IMR-90 (cell line): ENCODE data around the gene CDS2. TPM values are rescaled to one million over a fixed set of nuclear protein-coding genes. Genes with fewer than 3 reads are reported as not detected.

ENCODE experiments used
- ATAC-seq: fragments of 200-7000 bp; cut with Tn5 transposase; 2 replicates; pipeline ENCODE4 v1.9.1; 2020; ENCODE audit warnings: low read depth, mild to moderate bottlenecking, moderate library complexity
- BruUV-seq: library from RNA; stranded (reverse); fragments of 400-500 nt; replicated peaks from 2 replicates; lab custom pipeline; 2021; lab: Mats Ljungman, UMichigan
- CTCF ChIA-PET: fragments of 300-600 bp; formaldehyde crosslinking; extraction: SDS; loops from one replicate; lab custom pipeline; 2021; ENCODE audit warnings: antibody characterized with exemption; lab: Yijun Ruan, JAX
- POLR2A ChIA-PET: fragments of 300-600 bp; sonication (Branson Sonifier 250); formaldehyde crosslinking; loops from one replicate; lab custom pipeline; 2022; ENCODE audit warnings: antibody characterized with exemption; ENCODE audit not compliant: unreplicated experiment; lab: Charles Lee
- DNase-seq: peaks from one replicate; pipeline ENCODE4 v3.0.0; 2013
- H2AFZ ChIP-seq: replicated peaks from 2 replicates; pipeline ENCODE3; 2013; ENCODE audit warnings: low read length, mild to moderate bottlenecking; ENCODE audit not compliant: poor library complexity
- H2AK5ac ChIP-seq: 2 replicates; pipeline ENCODE4 v1.6.1; 2013; ENCODE audit warnings: low read depth, low read length, inconsistent platforms
- H2AK9ac ChIP-seq: replicated peaks from 2 replicates; pipeline ENCODE3; 2013; ENCODE audit warnings: mild to moderate bottlenecking, low read depth, low read length, moderate library complexity; ENCODE audit not compliant: poor library complexity
- H2BK120ac ChIP-seq: 2 replicates; pipeline ENCODE4 v1.6.1; 2013; ENCODE audit warnings: low read depth, low read length, inconsistent platforms
- H2BK15ac ChIP-seq: 3 replicates; pipeline ENCODE4 v1.6.1; 2013; ENCODE audit warnings: low read depth, low read length, inconsistent platforms
- H2BK20ac ChIP-seq: 2 replicates; pipeline ENCODE4 v1.6.1; 2013; ENCODE audit warnings: low read depth, mild to moderate bottlenecking, inconsistent platforms, low read length, moderate library complexity
- H2BK5ac ChIP-seq: 2 replicates; pipeline ENCODE4 v1.6.1; 2013; ENCODE audit warnings: mild to moderate bottlenecking, low read depth, low read length, inconsistent platforms; ENCODE audit not compliant: poor library complexity, severe bottlenecking
- H3K14ac ChIP-seq: replicated peaks from 2 replicates; pipeline ENCODE4 v1.6.1; 2013; ENCODE audit warnings: low read depth, low read length, inconsistent platforms
- H3K18ac ChIP-seq: 2 replicates; pipeline ENCODE4 v1.6.1; 2013; ENCODE audit warnings: low read depth, low read length, control low read depth
- H3K23ac ChIP-seq: 2 replicates; pipeline ENCODE4 v1.6.1; 2013; ENCODE audit warnings: low read depth, low read length, inconsistent platforms
- H3K27ac ChIP-seq: 2 replicates; pipeline ENCODE4 v1.5.1; 2013; ENCODE audit warnings: mild to moderate bottlenecking, control low read depth, low read length; ENCODE audit not compliant: insufficient read depth
- H3K27me3 ChIP-seq: 2 replicates; pipeline ENCODE4 v1.6.1; 2013; ENCODE audit warnings: low read length; ENCODE audit not compliant: control insufficient read depth, insufficient read depth
- H3K36me3 ChIP-seq: 2 replicates; pipeline ENCODE4 v1.6.1; 2013; ENCODE audit warnings: low read length, mixed read lengths; ENCODE audit not compliant: control insufficient read depth, insufficient read depth
- H3K4ac ChIP-seq: 2 replicates; pipeline ENCODE4 v1.6.1; 2013; ENCODE audit warnings: low read depth, low read length, inconsistent platforms
- H3K4me1 ChIP-seq: 2 replicates; pipeline ENCODE4 v1.6.1; 2013; ENCODE audit warnings: low read length, mixed read lengths; ENCODE audit not compliant: control insufficient read depth, insufficient read depth
- H3K4me2 ChIP-seq: 2 replicates; pipeline ENCODE4 v1.6.1; 2013; ENCODE audit warnings: low read depth, mild to moderate bottlenecking, control low read depth, low read length, moderate library complexity
- H3K4me3 ChIP-seq: 2 replicates; pipeline ENCODE4 v1.5.1; 2013; ENCODE audit warnings: low read depth, mild to moderate bottlenecking, control low read depth, low read length, moderate library complexity; ENCODE audit not compliant: insufficient read depth
- H3K56ac ChIP-seq: 2 replicates; pipeline ENCODE4 v1.6.1; 2013; ENCODE audit warnings: low read length, inconsistent platforms; ENCODE audit not compliant: insufficient read depth; ENCODE audit errors: extremely low read depth
- H3K79me1 ChIP-seq, 2 experiments: 2 replicates each; pipeline ENCODE4 v1.6.1; 2013; ENCODE audit warnings: low read length in 2 of 2, inconsistent platforms in 1 of 2, low read depth in 1 of 2
- H3K9ac ChIP-seq: 2 replicates; pipeline ENCODE4 v1.6.1; 2013; ENCODE audit warnings: low read depth, low read length, control low read depth
- H3K9me1 ChIP-seq: 2 replicates; pipeline ENCODE4 v1.6.1; 2013; ENCODE audit warnings: low read length, inconsistent platforms; ENCODE audit not compliant: insufficient read depth
- H3K9me3 ChIP-seq: 2 replicates; pipeline ENCODE4 v1.6.1; 2013; ENCODE audit warnings: low read length; ENCODE audit not compliant: control insufficient read depth, insufficient read depth
- H4K20me1 ChIP-seq: 2 replicates; pipeline ENCODE4 v1.6.1; 2013; ENCODE audit warnings: low read length, inconsistent platforms; ENCODE audit not compliant: insufficient read depth
- H4K5ac ChIP-seq: 2 replicates; pipeline ENCODE4 v1.6.1; 2013; ENCODE audit warnings: mild to moderate bottlenecking, low read depth, low read length, control low read depth
- H4K8ac ChIP-seq, 2 experiments: 2 replicates each; pipeline ENCODE4 v1.6.1; 2013; ENCODE audit warnings: low read depth in 2 of 2, low read length in 2 of 2, control low read depth in 1 of 2, inconsistent platforms in 1 of 2
- H4K91ac ChIP-seq: 2 replicates; pipeline ENCODE4 v1.6.1; 2013; ENCODE audit warnings: low read depth, low read length, inconsistent platforms; ENCODE audit not compliant: insufficient read depth
- BHLHE40 ChIP-seq: fragments of 150-350 bp; IDR thresholded peaks from 2 replicates; pipeline ENCODE4 v1.6.1; 2016; ENCODE audit warnings: mild to moderate bottlenecking, low read depth, low read length
- CEBPB ChIP-seq: IDR thresholded peaks from 2 replicates; pipeline ENCODE4 v1.6.1; 2012; ENCODE audit warnings: low read depth, low read length, improper control_type of control experiment
- CHD1 ChIP-seq: IDR thresholded peaks from 2 replicates; pipeline ENCODE4 v1.6.1; 2012; ENCODE audit warnings: low read depth, low read length, improper control_type of control experiment
- FOS ChIP-seq: fragments of 150-350 bp; IDR thresholded peaks from 2 replicates; pipeline ENCODE4 v1.6.1; 2016; ENCODE audit warnings: low read depth, low read length
- MAFK ChIP-seq: IDR thresholded peaks from 2 replicates; pipeline ENCODE4 v1.6.1; 2012; ENCODE audit warnings: low read depth, low read length, improper control_type of control experiment
- MAZ ChIP-seq: IDR thresholded peaks from 2 replicates; pipeline ENCODE4 v1.6.1; 2012; ENCODE audit warnings: low read depth, mild to moderate bottlenecking, low read length, improper control_type of control experiment, moderate library complexity, borderline replicate concordance
- MXI1 ChIP-seq: IDR thresholded peaks from 2 replicates; pipeline ENCODE4 v1.6.1; 2012; ENCODE audit warnings: low read depth, mild to moderate bottlenecking, low read length, moderate library complexity, borderline replicate concordance
- POLR2A ChIP-seq: IDR thresholded peaks from 2 replicates; pipeline ENCODE4 v1.6.1; 2012; ENCODE audit warnings: mild to moderate bottlenecking, low read depth, low read length
- RAD21 ChIP-seq: IDR thresholded peaks from 2 replicates; pipeline ENCODE4 v1.6.1; 2012; ENCODE audit warnings: low read length, improper control_type of control experiment
- RCOR1 ChIP-seq: IDR thresholded peaks from 2 replicates; pipeline ENCODE4 v1.6.1; 2012; ENCODE audit warnings: mild to moderate bottlenecking, low read length, improper control_type of control experiment; ENCODE audit not compliant: insufficient replicate concordance
- RFX5 ChIP-seq: IDR thresholded peaks from 2 replicates; pipeline ENCODE4 v1.8.0; 2012; ENCODE audit warnings: low read depth, mild to moderate bottlenecking, low read length, moderate library complexity
- SMC3 ChIP-seq: fragments of 150-350 bp; IDR thresholded peaks from 2 replicates; pipeline ENCODE4 v1.6.1; 2016; ENCODE audit warnings: low read depth, mild to moderate bottlenecking, antibody characterized with exemption, low read length, moderate library complexity
- WGBS, 2 experiments: methylation state at CpG; one replicate each; pipeline versions ENCODE4 v1.1.5 to v1.1.7; 2013; ENCODE audit warnings: missing lambda C conversion rate in 2 of 2; ENCODE audit not compliant: insufficient read length in 1 of 2; ENCODE audit errors: extremely low coverage in 2 of 2; 5-methylcytosine and 5-hydroxymethylcytosine counted together
- dilution Hi-C: fragments of 300-500 bp; cut with HindIII; formaldehyde crosslinking; loops from one replicate; pipeline ENCODE4 v1.14.3; 2018; ENCODE audit warnings: low sequenced_read_pairs; ENCODE audit not compliant: unreplicated experiment
- in situ Hi-C: fragments of 300-500 bp; cut with MboI; formaldehyde crosslinking; loops from 3 replicates; pipeline ENCODE4 v1.14.3; 2019; ENCODE audit warnings: low sequenced_read_pairs, inconsistent platforms, mixed read lengths
- intact Hi-C: fragments of 100-400 bp; cut with micrococcal nuclease; formaldehyde crosslinking; loops from 2 replicates; pipeline ENCODE4 v1.10.0; 2022
- polyA plus RNA-seq, 3 experiments: library from polyadenylated mRNA; depleted of rRNA; stranded (reverse); fragments of >200 nt; gene quantifications; 2 replicates each; pipeline ENCODE4 v1.2.3, GENCODE V29; 2012; ENCODE audit warnings: low replicate concordance in 1 of 3
- total RNA-seq: library from RNA; depleted of rRNA; stranded (reverse); fragments of >200 nt; gene quantifications from 2 replicates; pipeline ENCODE4 v1.2.3, GENCODE V29; 2012
- TF ChIP-seq, protein P1 (sequence below): fragments of 150-350 bp; IDR thresholded peaks from 2 replicates; pipeline ENCODE4 v1.6.1; 2017; ENCODE audit warnings: mild to moderate bottlenecking, antibody characterized with exemption, low read length, low read depth
- TF ChIP-seq, protein P2 (sequence below): conservative IDR thresholded peaks from 2 replicates; pipeline ENCODE4 v1.5.1; 2012; ENCODE audit warnings: mild to moderate bottlenecking, low read depth, low read length, improper control_type of control experiment
- TF ChIP-seq, protein P3 (sequence below): fragments of 150-350 bp; IDR thresholded peaks from 2 replicates; pipeline ENCODE4 v1.6.1; 2016; ENCODE audit warnings: low read depth, mild to moderate bottlenecking, low read length, moderate library complexity, borderline replicate concordance

CDS2 gene
- total and polyA plus RNA-seq, 2 of the 4 experiments (the other 2 are of a cell fraction), result 17.0 to 47.1 TPM

DNA sequence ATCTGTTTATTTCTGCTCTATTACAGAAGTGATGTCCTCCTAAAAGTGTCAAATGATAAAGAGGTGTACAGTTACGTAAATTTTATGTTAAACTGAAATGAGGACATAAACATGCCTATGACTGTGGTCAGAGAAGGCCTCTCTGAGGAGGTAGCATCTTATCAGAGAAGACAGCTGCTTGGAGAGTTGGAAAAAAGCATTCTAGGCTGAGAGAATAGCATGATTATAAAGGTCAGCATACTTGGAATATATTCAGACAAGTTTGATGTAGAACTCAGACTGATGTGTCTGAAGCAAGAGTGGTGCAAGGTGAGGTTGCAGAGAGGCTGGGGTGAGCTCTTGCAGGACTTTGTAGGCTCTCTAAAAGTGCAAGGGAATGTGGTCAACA is 3.9 kb upstream of the CDS2 start:
- Histone ChIP-seq H3K4me3 (no peak overlapping the region), H3K9ac (no peak overlapping the region), H2BK20ac (no peak overlapping the region), H2BK120ac (no peak overlapping the region), H3K56ac (no peak overlapping the region), H2AK9ac (no peak overlapping the region), H3K23ac (no peak overlapping the region), H3K36me3 (no peaks in the 10 kb centered on the region), H4K91ac (no peak overlapping the region), H2BK5ac (no peak overlapping the region), H4K20me1 (peaks cover 19% of the 10 kb centered on the region), H3K79me1 (peaks cover 9 to 28% of the 10 kb centered on the region in 2 experiments), H2AFZ (no peak overlapping the region), H3K27ac (no peak overlapping the region), H3K14ac (no peak overlapping the region), H3K4me2 (peak overlapping the region; percentile 36; the same call in 1 of the 2 replicates), H4K5ac (no peak overlapping the region), H3K27me3 (no peaks in the 10 kb centered on the region), H2BK15ac (no peak overlapping the region), H3K4me1 (peaks cover 2% of the 10 kb centered on the region), H3K18ac (no peak overlapping the region), H3K9me3 (no peaks in the 10 kb centered on the region), H3K9me1 (0 out of 2 replicates have a peak, but pooled peaks cover under 1% of the 10 kb centered on the region), H3K4ac (no peak overlapping the region), H2AK5ac (no peak overlapping the region), H4K8ac (no peak overlapping the region)
- ATAC-seq (no peak), DNase-seq (peak; percentile 52)
- in situ Hi-C loops, result no loop called here
- ChIA-PET POLR2A (no interaction called here), CTCF (no interaction called here)
- TF ChIP-seq MAFK, result no peak
- no peak for TF ChIP-seq FOS
- TF ChIP-seq CEBPB, result no peak
- no peak for TF ChIP-seq RAD21
- TF ChIP-seq, protein P1, sequence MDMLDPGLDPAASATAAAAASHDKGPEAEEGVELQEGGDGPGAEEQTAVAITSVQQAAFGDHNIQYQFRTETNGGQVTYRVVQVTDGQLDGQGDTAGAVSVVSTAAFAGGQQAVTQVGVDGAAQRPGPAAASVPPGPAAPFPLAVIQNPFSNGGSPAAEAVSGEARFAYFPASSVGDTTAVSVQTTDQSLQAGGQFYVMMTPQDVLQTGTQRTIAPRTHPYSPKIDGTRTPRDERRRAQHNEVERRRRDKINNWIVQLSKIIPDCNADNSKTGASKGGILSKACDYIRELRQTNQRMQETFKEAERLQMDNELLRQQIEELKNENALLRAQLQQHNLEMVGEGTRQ, result no peak
- no peak for TF ChIP-seq RFX5
- TF ChIP-seq, protein P2, sequence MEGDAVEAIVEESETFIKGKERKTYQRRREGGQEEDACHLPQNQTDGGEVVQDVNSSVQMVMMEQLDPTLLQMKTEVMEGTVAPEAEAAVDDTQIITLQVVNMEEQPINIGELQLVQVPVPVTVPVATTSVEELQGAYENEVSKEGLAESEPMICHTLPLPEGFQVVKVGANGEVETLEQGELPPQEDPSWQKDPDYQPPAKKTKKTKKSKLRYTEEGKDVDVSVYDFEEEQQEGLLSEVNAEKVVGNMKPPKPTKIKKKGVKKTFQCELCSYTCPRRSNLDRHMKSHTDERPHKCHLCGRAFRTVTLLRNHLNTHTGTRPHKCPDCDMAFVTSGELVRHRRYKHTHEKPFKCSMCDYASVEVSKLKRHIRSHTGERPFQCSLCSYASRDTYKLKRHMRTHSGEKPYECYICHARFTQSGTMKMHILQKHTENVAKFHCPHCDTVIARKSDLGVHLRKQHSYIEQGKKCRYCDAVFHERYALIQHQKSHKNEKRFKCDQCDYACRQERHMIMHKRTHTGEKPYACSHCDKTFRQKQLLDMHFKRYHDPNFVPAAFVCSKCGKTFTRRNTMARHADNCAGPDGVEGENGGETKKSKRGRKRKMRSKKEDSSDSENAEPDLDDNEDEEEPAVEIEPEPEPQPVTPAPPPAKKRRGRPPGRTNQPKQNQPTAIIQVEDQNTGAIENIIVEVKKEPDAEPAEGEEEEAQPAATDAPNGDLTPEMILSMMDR, result no peak
- TF ChIP-seq, protein P3, sequence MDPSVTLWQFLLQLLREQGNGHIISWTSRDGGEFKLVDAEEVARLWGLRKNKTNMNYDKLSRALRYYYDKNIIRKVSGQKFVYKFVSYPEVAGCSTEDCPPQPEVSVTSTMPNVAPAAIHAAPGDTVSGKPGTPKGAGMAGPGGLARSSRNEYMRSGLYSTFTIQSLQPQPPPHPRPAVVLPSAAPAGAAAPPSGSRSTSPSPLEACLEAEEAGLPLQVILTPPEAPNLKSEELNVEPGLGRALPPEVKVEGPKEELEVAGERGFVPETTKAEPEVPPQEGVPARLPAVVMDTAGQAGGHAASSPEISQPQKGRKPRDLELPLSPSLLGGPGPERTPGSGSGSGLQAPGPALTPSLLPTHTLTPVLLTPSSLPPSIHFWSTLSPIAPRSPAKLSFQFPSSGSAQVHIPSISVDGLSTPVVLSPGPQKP, result no peak
- TF ChIP-seq MAZ, result no peak
- no peak for TF ChIP-seq CHD1
- no peak for TF ChIP-seq MXI1
- TF ChIP-seq POLR2A, result no peak
- TF ChIP-seq SMC3, result no peak
- no peak for TF ChIP-seq BHLHE40
- no peak for TF ChIP-seq RCOR1
- intact Hi-C loops, result loop anchor here (10.0 kb wide), 1 partner anchor 322 kb away; no protein-coding TSS in a partner anchor
- dilution Hi-C loops, result no loop called here
- no TSS peak for BruUV-seq
- no CpG with 5 or more reads among the region's 1 CpG for WGBS, 2 experiments
